RPMI8226 (cell line): ENCODE results near the gene RPL36.
"Not testable (repeated sequence)": the region's sequence is repeated elsewhere in the genome, so short reads cannot be mapped to it uniquely, and the experiment has no call there.

Experiments
- DNase-seq: peaks from one replicate; pipeline ENCODE4 v3.0.0-alpha.2; 2015

Gene RPL36

GRCh38 chr19:5707576-5708575, 17.8 kb downstream of the RPL36 start:
- DNase-seq = no peak

- no peak for DNase-seq
Observed at GRCh38 chr19:5711025-5711424, 20.9 kb downstream of the RPL36 start.

- DNase-seq = no peak
Observed at GRCh38 chr19:5711713-5712161, 21.6 kb downstream of the RPL36 start.

- DNase-seq = no peak
Observed at GRCh38 chr19:5713228-5713627, 23.1 kb downstream of the RPL36 start.

GRCh38 chr19:5714816-5715215, 24.7 kb downstream of the RPL36 start:
- DNase-seq = no peak

GRCh38 chr19:5717215-5717935, 27.3 kb downstream of the RPL36 start:
- no peak for DNase-seq

- DNase-seq = no peak
Observed at GRCh38 chr19:5718037-5718578, 28.0 kb downstream of the RPL36 start.

- DNase-seq = peak; percentile 36
Observed at GRCh38 chr19:5718579-5719273, 28.6 kb downstream of the RPL36 start.

GRCh38 chr19:5719274-5719960, 29.3 kb downstream of the RPL36 start:
- DNase-seq = peak; percentile 42

- peak; percentile 99 for DNase-seq
Observed at GRCh38 chr19:5719961-5720790, 30.1 kb downstream of the RPL36 start, which contains the start of the genes CATSPERD and LONP1. Gene CATSPERD, plus strand, starts transcription at chr19:5720637. Its CDS starts 101 bp downstream, at chr19:5720738. Gene LONP1, minus strand, starts transcription at chr19:5720146. Its CDS starts 14 bp downstream, at chr19:5720132.

GRCh38 chr19:5727453-5728050, 37.5 kb downstream of the RPL36 start:
- DNase-seq = no peak

- not testable (repeated sequence) for DNase-seq
Observed at GRCh38 chr19:5733172-5733571, 43.1 kb downstream of the RPL36 start.

- DNase-seq = no peak
Observed at GRCh38 chr19:5738423-5738822, 48.3 kb downstream of the RPL36 start.
